ENCODE data around the gene CMYA5.
"Not testable (repeated sequence)": the region's sequence is repeated elsewhere in the genome, so short reads cannot be mapped to it uniquely, and the experiment has no call there.

GRCh38 chr5:79764147-79764546 is 74.5 kb downstream of the CMYA5 start:
- not testable (repeated sequence) for TF ChIP-seq ARNTL (CRISPR knock-in tag; IDR thresholded peaks at IDR 0.05; ENCODE audit: borderline replicate concordance, low read depth); CREB5 (CRISPR knock-in tag; IDR thresholded peaks at IDR 0.05; ENCODE audit: low read depth)
